Karpas-422 (cell line): ENCODE results near the gene BCL11B. TPM values are rescaled to one million over a fixed set of nuclear protein-coding genes. Genes with fewer than 3 reads are reported as not detected.

Source experiments
- DNase-seq: peaks from one replicate; pipeline ENCODE4 v3.0.0-alpha.2; 2015
- H2AFZ ChIP-seq: fragments of 200-600 bp; sonication (generic); 2 replicates; pipeline ENCODE4 v1.6.1; 2014; ENCODE audit warnings: antibody characterized with exemption, low read length, mixed read lengths
- H3K27ac ChIP-seq: fragments of 200-600 bp; sonication (generic); 2 replicates; pipeline ENCODE4 v1.5.1; 2014; ENCODE audit warnings: mild to moderate bottlenecking, low read length, moderate library complexity
- H3K27me3 ChIP-seq: fragments of 200-600 bp; sonication (generic); 2 replicates; pipeline ENCODE4 v1.6.1; 2014; ENCODE audit warnings: low read length, mixed read lengths
- H3K36me3 ChIP-seq: fragments of 200-600 bp; sonication (generic); 2 replicates; pipeline ENCODE4 v1.6.1; 2014; ENCODE audit warnings: low read length, mixed read lengths; ENCODE audit not compliant: insufficient read depth
- H3K4me1 ChIP-seq: fragments of 200-600 bp; sonication (generic); 2 replicates; pipeline ENCODE4 v1.6.1; 2014; ENCODE audit warnings: mild to moderate bottlenecking, low read length, mixed read lengths
- H3K4me2 ChIP-seq: fragments of 200-600 bp; sonication (generic); 2 replicates; pipeline ENCODE4 v1.6.1; 2014; ENCODE audit warnings: low read length, low read depth, mild to moderate bottlenecking; ENCODE audit not compliant: poor library complexity, severe bottlenecking
- H3K4me3 ChIP-seq: fragments of 200-600 bp; sonication (generic); 2 replicates; pipeline ENCODE4 v1.5.1; 2014; ENCODE audit warnings: mild to moderate bottlenecking, antibody characterized with exemption, low read length, mixed read lengths
- H3K79me2 ChIP-seq: fragments of 200-600 bp; sonication (generic); 2 replicates; pipeline ENCODE4 v1.6.1; 2014; ENCODE audit warnings: mild to moderate bottlenecking, low read length, mixed read lengths
- H3K9ac ChIP-seq: fragments of 200-600 bp; sonication (generic); 2 replicates; pipeline ENCODE4 v1.6.0; 2014; ENCODE audit warnings: low read length
- H3K9me2 ChIP-seq: fragments of 200-600 bp; sonication (generic), shearing (Covaris generic); replicated peaks from 2 replicates; pipeline ENCODE4 v1.6.0; 2014; ENCODE audit warnings: mild to moderate bottlenecking, low read length, moderate library complexity; ENCODE audit not compliant: insufficient read depth
- H3K9me3 ChIP-seq: fragments of 300-700, 200-600 bp; sonication (generic); 2 replicates; pipeline ENCODE4 v1.6.1; 2014; ENCODE audit warnings: low read length, mixed read lengths
- H4K20me1 ChIP-seq: fragments of 200-600 bp; sonication (generic); 2 replicates; pipeline ENCODE4 v1.6.1; 2014; ENCODE audit warnings: mild to moderate bottlenecking, antibody characterized with exemption, low read length, low read depth; ENCODE audit not compliant: insufficient read depth
- total RNA-seq: library from RNA; depleted of rRNA; stranded (reverse); fragments of >200 nt; shearing (Covaris generic); gene quantifications from 2 replicates; pipeline ENCODE4 v1.2.3, GENCODE V29; 2014; ENCODE audit warnings: low replicate concordance

BCL11B gene
- total RNA-seq, 1 experiment from 2014 or later = not detected

DNA sequence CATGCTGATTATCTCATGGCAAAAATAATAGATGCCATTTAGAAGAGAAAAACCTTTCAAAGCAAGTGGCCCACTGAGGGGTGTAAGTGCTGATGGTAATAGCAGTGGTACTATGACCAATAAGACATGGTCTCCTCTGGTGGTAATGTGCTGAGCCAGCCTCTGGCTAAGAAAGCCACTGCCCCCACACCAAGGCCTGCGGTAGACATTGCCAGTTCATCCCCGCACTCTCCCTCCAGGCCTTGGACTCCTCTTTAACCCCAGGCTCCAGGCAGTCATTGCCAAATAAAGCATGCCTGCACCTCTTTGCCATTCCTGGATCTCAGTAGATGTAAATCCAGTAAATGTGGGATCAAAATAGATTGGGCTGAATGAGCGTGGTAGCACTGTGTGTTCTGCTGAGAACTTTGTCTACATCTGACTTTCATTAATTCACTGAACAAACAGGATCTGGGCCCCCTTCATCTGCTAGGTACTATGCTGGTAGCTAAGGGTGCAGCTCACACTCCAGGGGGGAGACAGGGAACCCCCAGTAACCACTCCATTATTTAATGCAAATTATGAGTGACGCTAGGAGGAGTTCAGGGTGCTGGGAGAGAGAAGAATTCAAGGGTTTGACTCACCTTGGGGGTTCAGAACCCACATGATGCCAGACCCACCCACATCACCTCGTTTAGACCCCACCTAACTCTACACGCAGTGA lies 89.3 kb downstream of the BCL11B start:
- H3K4me3 ChIP-seq = no peak overlapping the region
- no peaks in the 10 kb centered on the region for H4K20me1 ChIP-seq
- no peaks in the 10 kb centered on the region for H3K27me3 ChIP-seq
- H3K4me1 ChIP-seq = no peaks in the 10 kb centered on the region
- no peak overlapping the region for H3K9ac ChIP-seq
- H3K9me3 ChIP-seq = no peaks in the 10 kb centered on the region
- no peak for DNase-seq
- no peak overlapping the region for H2AFZ ChIP-seq
- no peaks in the 10 kb centered on the region for H3K9me2 ChIP-seq
- H3K36me3 ChIP-seq = no peaks in the 10 kb centered on the region
- H3K4me2 ChIP-seq = no peak overlapping the region
- H3K27ac ChIP-seq = no peak overlapping the region
- H3K79me2 ChIP-seq = no peaks in the 10 kb centered on the region

DNA sequence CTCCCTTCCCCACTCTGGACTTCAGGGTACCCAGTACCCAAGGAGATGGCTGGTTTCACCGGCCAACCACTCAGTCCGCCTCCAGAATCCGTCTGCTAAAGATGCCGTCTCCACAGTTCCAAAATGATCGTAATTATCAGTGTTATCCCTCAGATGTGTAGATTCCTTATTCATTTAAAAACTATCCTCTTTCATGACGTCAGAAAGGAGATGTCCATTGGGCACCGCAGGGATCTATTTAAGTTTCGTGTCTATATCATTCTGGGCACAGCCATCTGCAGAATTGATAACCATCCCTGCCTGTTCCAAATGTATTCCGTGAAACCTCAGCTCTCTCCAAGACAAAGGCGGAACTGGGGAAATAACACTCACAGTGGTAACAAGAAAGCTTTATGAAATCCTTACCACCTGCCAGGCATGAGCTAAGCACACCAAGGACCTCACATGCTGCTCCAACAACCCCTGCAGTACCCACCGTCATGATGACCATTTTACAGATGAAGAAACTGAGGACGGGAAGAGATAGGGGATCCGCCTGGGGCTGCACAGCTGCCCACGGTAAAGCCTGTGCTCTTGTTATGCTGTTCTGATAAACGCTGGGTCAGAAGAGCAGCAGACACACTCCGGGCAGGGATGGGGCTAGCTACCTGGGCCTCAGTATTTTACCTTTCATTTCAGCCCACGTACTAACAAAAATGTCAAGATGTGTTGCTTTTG lies 90.0 kb downstream of the BCL11B start:
- H3K4me3 ChIP-seq = no peak overlapping the region
- H3K36me3 ChIP-seq = no peaks in the 10 kb centered on the region
- H3K4me2 ChIP-seq = no peak overlapping the region
- no peak overlapping the region for H3K27ac ChIP-seq
- H3K27me3 ChIP-seq = no peaks in the 10 kb centered on the region
- H2AFZ ChIP-seq = no peak overlapping the region
- H3K9ac ChIP-seq = no peak overlapping the region
- no peaks in the 10 kb centered on the region for H3K4me1 ChIP-seq
- DNase-seq = no peak
- H3K9me3 ChIP-seq = no peaks in the 10 kb centered on the region
- H3K79me2 ChIP-seq = no peaks in the 10 kb centered on the region
- no peaks in the 10 kb centered on the region for H4K20me1 ChIP-seq
- no peaks in the 10 kb centered on the region for H3K9me2 ChIP-seq

- no peak overlapping the region for H3K27ac ChIP-seq
- H3K9me2 ChIP-seq = no peaks in the 10 kb centered on the region
- H4K20me1 ChIP-seq = no peaks in the 10 kb centered on the region
- H3K9me3 ChIP-seq = no peaks in the 10 kb centered on the region
- H2AFZ ChIP-seq = no peak overlapping the region
- H3K4me3 ChIP-seq = no peak overlapping the region
- H3K27me3 ChIP-seq = no peaks in the 10 kb centered on the region
- no peaks in the 10 kb centered on the region for H3K36me3 ChIP-seq
- H3K9ac ChIP-seq = no peak overlapping the region
- H3K4me2 ChIP-seq = no peak overlapping the region
- no peaks in the 10 kb centered on the region for H3K4me1 ChIP-seq
- no peak for DNase-seq
- H3K79me2 ChIP-seq = no peaks in the 10 kb centered on the region
Observed at GRCh38 chr14:99181241-99181640, 90.8 kb downstream of the BCL11B start.

- no peaks in the 10 kb centered on the region for H3K27me3 ChIP-seq
- H3K36me3 ChIP-seq = no peaks in the 10 kb centered on the region
- H3K4me1 ChIP-seq = no peaks in the 10 kb centered on the region
Observed at GRCh38 chr14:99179946-99180345, 92.1 kb downstream of the BCL11B start.

GRCh38 chr14:99179506-99179905 lies 92.5 kb downstream of the BCL11B start:
- Histone ChIP-seq H3K9me3 (no peaks in the 10 kb centered on the region), H3K4me3 (no peak overlapping the region), H2AFZ (no peak overlapping the region), H4K20me1 (no peaks in the 10 kb centered on the region), H3K9ac (no peak overlapping the region), H3K4me2 (no peak overlapping the region), H3K4me1 (no peaks in the 10 kb centered on the region), H3K27me3 (no peaks in the 10 kb centered on the region), H3K27ac (no peak overlapping the region), H3K36me3 (no peaks in the 10 kb centered on the region), H3K9me2 (no peaks in the 10 kb centered on the region), H3K79me2 (no peaks in the 10 kb centered on the region)
- no peak for DNase-seq

More at GRCh38 chr14:99179946-99180345, 92.1 kb downstream of the BCL11B start:
- no peaks in the 10 kb centered on the region for H3K9me3 ChIP-seq
- no peak for DNase-seq
- no peak overlapping the region for H3K27ac ChIP-seq
- no peak overlapping the region for H3K4me3 ChIP-seq
- H3K9me2 ChIP-seq = no peaks in the 10 kb centered on the region
- H3K79me2 ChIP-seq = no peaks in the 10 kb centered on the region
- no peak overlapping the region for H3K4me2 ChIP-seq
- H3K9ac ChIP-seq = no peak overlapping the region
- H4K20me1 ChIP-seq = no peaks in the 10 kb centered on the region
- no peak overlapping the region for H2AFZ ChIP-seq

GRCh38 chr14:99177886-99178835 lies 93.8 kb downstream of the BCL11B start:
- no peaks in the 10 kb centered on the region for H3K4me1 ChIP-seq
- no peak overlapping the region for H3K9ac ChIP-seq
- no peaks in the 10 kb centered on the region for H3K9me3 ChIP-seq
- no peaks in the 10 kb centered on the region for H3K36me3 ChIP-seq
- DNase-seq = no peak
- H3K9me2 ChIP-seq = no peaks in the 10 kb centered on the region
- no peak overlapping the region for H3K27ac ChIP-seq
- H3K4me2 ChIP-seq = no peak overlapping the region
- H3K4me3 ChIP-seq = no peak overlapping the region
- no peaks in the 10 kb centered on the region for H3K27me3 ChIP-seq
- no peak overlapping the region for H2AFZ ChIP-seq
- no peaks in the 10 kb centered on the region for H3K79me2 ChIP-seq
- no peaks in the 10 kb centered on the region for H4K20me1 ChIP-seq

- DNase-seq = no peak
- H3K9me2 ChIP-seq = no peaks in the 10 kb centered on the region
- H3K9me3 ChIP-seq = no peaks in the 10 kb centered on the region
- no peak overlapping the region for H3K27ac ChIP-seq
- no peaks in the 10 kb centered on the region for H3K27me3 ChIP-seq
- no peaks in the 10 kb centered on the region for H3K4me1 ChIP-seq
- H3K36me3 ChIP-seq = no peaks in the 10 kb centered on the region
- H2AFZ ChIP-seq = no peak overlapping the region
- no peaks in the 10 kb centered on the region for H3K79me2 ChIP-seq
- no peak overlapping the region for H3K9ac ChIP-seq
- H4K20me1 ChIP-seq = no peaks in the 10 kb centered on the region
- H3K4me3 ChIP-seq = no peak overlapping the region
- H3K4me2 ChIP-seq = no peak overlapping the region
Observed at GRCh38 chr14:99177046-99177655, 94.8 kb downstream of the BCL11B start.
